Testis (tissue), 2 donors: Measurements from ENCODE around the gene ANKS1B.

Experiments used
- CTCF ChIP-seq, 3 experiments: fragments of 450-650 bp in 2 of 3; fragments of 200-600 bp in 1 of 3; sonication (generic) in 1 of 3; IDR thresholded peaks; one replicate each; pipeline ENCODE4 v1.5.1; 2016 to 2019; ENCODE audit warnings: antibody characterized with exemption in 3 of 3, mild to moderate bottlenecking in 2 of 3, moderate library complexity in 1 of 3
- POLR2A ChIP-seq: fragments of 450-650 bp; IDR thresholded peaks from one replicate; pipeline ENCODE4 v1.6.1; 2017; ENCODE audit warnings: antibody characterized with exemption, mild to moderate bottlenecking, moderate library complexity

DNA sequence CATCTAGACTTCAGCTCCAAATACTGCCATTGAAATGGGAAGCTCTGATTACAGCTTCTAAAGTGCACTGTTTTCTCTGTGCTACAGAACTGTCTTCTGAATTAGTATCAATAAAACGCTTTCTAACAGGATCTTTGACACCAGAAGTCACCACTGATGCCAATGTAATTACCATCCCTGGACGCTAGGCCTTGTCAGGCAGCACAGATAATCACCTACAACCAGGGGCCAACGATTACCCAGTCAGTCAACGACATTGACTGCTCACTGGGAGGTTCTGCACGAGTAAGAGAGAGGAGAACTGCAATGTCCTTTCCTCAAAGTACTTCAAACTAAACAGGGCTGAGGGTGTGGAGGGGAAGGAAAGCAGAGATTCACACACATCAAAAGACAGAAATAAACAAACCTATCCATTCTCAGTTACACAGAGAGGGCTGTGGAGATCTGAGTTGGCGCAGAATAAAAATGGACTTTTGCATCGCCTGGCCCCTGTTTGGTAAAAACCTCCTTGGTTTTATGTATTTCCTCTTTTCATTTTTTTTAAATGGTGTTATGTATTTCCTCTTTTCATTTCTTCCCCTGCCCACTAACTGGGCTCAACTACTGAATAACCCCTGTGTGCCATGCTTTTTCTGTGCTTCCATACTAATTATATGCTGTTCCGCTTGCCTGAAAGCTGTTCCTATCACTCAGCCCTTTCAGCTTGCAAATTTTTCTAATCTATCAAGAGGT is 847.4 kb downstream of the ANKS1B start:
- TF ChIP-seq POLR2A (no peak), CTCF (IDR thresholded peaks at IDR 0.05) (no peak)
